Measurements from ENCODE around the gene CLEC1A.

Gene CLEC1A, protein sequence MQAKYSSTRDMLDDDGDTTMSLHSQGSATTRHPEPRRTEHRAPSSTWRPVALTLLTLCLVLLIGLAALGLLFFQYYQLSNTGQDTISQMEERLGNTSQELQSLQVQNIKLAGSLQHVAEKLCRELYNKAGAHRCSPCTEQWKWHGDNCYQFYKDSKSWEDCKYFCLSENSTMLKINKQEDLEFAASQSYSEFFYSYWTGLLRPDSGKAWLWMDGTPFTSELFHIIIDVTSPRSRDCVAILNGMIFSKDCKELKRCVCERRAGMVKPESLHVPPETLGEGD

DNA sequence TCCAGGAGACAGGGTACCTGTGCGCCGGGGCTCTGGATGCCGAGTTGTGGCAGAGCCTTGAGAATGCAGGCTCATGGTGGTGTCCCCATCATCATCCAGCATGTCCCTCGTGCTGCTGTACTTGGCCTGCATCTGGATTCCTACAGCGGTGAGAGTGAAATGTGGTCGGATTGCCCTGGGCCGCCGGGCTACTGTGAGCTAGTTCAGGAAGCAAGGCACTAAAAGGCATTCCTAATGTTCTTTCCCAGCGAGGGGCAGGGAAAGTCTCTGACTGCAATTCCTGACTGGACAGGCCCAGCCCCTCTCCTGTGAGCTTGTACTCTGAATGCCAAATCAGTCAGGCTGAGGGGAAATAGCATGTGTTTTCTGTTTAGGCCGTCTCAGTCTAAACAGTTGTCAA, at the start of gene CLEC1A:
Gene CLEC1A, minus strand, starts transcription at position 195 of the 400 bp plus-strand sequence. Its CDS starts 63 bp downstream, at position 132.
- DNase-seq, result no peak

DNA sequence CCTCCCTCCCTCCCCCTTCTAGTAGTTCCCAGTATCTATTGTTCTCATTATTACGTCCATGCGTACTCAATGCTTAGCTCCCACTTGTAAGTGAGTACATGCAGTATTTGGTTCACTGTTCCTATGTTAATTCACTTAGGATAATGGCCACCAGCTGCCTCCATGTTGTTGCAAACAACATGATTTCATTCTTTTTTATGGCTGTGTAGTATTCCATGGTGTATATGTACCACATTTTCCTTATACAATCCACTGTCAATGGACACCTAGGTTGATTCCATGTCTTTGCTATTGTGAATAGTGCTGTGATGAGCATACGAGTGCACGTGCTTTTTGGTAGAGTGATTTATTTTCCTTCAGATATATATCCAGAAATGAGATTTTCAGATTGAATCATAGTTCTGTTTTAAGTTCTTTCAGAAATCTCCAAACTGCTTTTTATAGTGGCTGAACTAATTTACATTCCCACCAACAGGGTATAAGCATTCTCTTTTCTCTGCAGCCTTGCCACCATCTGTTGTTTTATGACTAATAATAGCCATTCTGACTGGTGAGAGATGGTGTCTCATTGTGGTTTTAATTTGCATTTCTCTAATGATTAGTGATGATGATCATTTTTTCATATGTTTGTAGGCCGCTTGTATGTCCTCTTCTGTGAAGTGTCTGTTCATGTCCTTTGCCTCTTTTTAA, 49.1 kb upstream of the CLEC1A start:
- DNase-seq, result no peak

DNA sequence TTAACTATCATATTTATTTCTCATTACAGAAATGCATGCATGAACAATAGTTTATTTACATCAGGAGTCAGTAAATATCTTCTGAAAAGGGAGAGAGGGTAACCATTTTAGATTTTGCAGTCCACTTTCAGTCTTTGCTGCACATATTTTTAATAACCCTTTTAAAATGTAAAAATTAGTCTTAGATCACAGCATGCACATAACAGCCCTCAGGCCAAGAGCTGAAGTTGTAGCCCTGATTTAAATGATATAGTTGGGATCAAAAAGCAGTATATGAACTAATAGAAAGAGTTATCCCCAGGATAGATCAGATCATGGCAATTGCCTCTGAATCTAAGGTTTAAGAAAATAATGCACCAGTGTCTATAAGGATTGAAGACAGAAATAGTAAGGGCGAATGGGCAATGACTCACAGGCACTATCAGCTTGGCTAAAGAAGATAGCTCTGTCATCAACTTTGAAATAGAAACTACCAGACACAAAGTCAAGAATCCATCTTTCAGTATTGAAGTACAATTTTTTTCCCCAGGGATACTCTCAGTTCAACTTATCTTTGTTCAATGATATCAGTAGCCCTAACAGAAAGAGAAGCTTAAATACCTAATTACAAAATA, 44.3 kb upstream of the CLEC1A start:
- no peak for DNase-seq

DNA sequence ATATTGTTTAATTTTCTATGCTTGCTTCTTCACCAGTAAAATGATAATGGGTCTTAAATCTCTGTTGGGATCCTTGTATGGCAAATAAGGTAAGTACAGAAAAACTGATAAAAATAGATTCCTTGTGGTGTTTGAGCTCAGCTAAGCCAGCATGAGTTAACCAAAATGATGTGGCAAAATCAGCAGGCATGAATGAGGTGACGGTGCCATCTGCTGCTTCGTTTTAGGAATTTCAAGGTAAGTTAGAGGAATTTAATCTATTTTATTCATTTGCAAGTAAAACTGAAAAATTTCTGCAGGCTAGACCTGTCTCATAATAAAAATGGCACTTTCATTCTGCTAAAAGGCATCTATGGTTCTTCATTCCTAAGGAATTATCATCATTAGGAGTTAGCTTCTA, 41.2 kb upstream of the CLEC1A start:
- peak in 21 of 51 donors; percentile 1 to 52 (median 17) for DNase-seq

DNA sequence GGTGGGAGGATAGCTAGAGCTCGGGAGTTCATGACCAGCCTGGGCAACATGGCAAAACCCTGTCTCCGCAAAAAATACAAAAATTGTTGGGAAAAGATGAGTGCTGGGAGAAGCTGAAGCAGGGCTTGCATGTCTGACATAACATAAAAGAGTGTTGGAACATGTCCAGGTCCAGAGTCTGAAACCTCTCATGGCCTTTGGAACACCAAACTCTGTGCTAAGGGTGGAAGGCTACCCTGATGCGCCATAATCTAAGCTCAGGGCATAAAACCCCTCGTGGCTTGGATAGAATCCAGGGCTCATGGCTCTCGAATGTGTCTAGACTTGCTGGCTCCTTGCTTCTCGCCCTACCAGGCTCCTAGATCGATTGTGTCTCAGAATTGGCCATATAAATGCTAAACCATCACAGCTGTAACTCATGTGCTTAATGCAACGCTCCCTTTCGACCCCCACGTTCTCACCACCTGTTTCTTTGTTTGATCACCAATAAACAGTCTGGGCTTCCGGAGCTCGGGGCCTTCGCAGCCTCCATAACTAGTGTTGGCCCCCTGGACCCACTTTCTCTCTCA, 37.9 kb upstream of the CLEC1A start:
- no peak for DNase-seq

DNA sequence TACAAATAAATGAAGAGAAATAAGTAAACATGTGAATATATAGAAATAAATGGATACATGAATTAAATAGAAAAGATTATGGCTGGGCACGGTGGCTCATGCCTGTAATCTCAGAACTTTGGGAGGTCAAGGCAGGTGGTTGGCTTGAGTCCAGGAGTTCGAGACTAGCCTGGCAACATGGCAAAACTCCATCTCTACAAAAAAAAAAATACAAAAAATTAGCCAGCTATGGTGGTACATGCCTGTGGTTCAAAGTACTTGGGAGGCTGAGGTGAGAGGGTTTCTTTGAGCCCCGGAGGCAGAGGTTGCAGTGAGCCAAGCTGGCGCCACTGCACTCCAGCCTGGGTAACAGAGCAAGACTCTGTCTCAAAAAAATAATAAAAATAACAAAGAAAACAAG, 36.3 kb upstream of the CLEC1A start:
- DNase-seq, result no peak

DNA sequence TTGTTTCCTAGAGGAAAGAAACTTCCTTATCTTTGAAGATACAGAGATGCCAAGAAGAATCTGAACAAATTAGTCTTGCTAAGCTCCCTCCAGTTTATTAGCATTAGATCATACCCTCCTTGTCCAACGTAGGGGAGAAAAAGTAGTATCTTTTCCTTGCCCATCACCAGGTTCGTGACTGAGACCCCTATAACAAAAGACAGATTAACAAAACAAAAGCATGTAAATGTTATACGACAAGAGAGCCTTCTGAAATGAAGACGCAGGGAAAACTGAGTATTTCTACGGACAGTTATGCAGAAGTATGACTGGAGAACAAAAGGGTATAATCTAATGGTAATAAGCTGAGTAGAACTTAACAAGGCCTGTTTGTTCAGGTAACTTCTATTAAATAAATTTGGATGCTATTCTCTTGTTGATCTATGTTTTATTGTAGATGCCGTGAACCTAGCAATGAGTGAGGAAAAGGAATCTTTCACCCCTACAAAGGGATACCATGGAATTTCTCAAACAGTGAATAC, 34.1 kb upstream of the CLEC1A start:
- no peak for DNase-seq

DNA sequence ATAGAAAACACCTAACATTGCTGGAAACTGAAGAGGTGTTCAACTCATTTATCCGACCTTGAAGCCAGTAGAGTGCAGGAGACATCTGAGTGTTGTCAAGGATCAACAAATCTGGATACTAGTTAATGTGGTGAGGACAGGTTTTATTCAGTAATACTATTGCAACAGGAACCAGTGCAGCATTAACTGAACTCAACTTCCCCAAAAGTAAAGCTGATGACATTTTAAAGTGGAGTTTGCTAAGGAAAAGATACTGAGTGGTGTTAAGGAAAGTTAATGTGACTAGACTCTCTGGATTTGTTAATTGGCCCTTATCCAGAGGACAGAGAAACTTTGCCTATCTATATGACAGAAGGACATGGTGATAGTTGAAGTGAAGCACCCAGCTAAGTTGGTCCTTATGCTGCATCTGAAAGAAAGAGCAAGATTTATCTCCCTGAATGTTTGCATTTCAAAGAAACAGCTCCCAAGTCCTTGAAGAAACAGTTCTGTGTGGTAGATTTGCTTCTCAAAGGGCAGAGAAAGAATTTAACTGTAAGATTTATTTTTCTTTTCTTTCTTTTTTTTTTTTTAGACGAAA, 32.4 kb upstream of the CLEC1A start:
- no peak for DNase-seq

DNA sequence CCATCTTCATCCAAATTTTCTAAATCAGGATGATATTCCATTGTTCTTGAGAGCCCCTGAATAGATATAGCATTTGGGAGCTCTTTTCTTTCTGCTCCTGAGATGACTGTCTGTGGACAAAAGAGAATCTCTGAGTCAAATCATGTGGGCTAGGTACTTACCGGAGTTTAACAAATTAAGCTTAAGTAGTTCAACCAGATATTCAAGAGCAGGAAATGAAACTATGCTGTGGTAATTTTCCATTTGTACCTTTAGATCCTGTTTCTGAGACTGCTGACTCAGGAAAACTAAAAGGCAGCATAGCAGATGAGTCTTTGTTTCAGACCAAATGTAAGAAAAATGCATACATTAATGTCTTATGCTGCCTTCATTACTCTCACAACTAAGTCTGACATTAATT, 31.3 kb upstream of the CLEC1A start, which contains the start of gene CLEC7A:
Gene CLEC7A, minus strand, starts transcription at position 158 of the 400 bp plus-strand sequence. Its CDS starts 117 bp downstream, at position 41.
- no peak for DNase-seq

DNA sequence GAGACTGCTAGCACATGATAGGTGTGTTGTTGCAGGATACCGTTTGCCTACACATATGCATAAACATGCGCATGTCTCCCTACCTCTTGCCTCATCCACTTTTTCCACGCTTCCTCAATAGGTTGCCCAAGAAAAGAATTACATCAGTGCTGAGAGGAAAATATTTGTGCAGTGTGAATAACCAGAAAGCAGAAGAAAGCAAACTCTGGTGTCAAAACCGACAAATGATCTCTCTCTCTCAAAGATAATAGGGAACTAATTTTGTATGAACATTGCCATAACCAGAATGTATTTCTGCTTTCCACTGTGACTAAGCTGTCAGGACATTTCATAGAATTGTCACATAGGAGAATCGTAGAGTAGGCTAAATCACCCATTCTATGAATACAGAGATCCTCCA, 29.9 kb upstream of the CLEC1A start:
- peak in 1 of 51 donors; percentile 7 for DNase-seq

DNA sequence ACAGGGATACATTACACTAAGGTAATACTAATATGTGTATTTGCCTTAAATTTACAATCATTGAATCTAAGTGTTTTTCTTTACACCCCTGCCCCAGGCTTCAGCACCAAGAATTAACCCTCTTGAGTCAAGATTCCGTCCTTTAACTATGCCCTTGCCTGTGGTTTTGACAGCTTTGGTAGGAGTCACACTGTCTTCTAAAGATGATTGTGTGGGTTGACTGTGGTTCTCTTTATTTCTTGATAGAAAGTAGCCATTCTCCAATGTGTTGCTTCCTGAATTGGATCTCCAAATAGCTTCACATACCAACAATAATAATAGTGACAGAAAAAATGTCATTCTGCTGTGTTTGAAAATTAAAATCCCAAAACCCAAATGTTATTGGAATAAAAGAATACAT, 27.6 kb upstream of the CLEC1A start:
- DNase-seq, result no peak

DNA sequence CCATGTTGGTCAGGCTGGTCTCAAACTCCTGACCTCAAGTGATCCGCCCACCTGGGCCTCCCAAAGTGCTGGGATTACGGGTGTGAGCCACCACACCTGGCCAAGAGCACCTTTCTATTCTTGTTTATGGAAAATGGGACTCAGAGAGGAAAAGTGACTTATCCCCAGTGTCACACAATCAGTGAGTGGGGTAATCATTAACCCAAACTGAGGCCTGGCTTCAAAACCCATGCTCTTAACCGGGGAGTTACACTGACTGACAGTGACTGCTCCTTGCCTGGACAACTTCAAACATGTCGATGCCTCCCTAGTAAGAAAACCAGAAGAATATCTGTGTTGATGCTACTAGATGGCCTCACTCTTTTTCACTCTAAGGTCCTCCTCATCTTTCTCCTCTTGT, 23.9 kb upstream of the CLEC1A start:
- no peak for DNase-seq

DNA sequence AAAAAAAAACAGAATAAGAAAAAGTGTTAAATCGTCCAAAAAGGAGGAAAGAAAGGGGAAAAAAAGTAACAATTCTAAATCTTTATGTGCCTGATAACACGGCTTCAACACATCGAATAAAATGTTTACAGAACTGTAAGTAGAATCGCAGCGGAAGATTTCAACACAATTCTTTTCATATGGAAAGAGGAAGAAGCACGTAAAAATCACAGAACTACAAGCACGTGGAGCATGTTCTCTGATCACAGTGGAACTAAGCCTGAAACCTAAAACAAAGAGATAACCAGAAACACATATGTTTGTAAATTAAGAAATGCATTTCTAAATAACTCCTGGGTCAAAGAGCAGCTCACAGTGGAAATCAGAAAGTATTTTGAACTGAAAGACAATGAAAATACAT, 22.5 kb upstream of the CLEC1A start:
- peak in 1 of 51 donors; percentile 5 for DNase-seq

DNA sequence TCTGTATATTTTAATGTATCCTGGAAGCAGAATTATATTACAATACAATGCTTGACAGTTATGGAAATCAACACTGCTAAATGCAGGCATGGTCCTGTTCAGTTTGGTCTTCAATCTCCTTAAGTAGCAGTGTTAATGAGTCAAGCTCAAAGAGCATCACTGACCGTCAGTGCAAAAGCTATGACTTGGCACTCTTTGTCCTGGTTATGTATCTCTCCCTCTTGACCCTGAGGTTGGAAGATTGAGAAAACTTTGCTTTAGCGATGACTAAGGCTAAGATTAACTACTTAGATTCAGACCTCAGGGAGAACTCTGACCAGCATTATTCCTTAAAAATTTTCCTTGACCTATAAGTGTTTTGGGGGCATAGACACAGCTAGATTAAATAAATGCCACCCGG, 20.3 kb upstream of the CLEC1A start:
- no peak for DNase-seq

DNA sequence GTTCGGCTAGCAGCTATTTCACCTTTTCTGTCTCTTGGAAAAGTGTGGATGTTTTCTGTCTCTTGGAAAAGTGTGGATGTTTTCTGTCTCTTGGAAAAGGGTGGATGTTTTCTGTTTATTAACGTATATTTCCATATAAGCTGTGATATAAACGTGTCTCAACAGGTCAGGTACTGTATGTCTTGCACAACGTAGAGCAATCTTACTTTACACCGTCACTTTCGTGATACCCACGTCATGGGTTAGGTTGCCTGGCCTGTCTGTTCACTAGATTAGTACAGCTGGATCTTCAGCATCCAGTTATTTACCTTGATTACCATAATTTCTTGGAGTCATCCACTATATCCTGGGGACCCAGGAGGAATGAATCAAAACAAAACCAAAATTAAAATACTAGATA, 17.1 kb upstream of the CLEC1A start:
- no peak for DNase-seq

DNA sequence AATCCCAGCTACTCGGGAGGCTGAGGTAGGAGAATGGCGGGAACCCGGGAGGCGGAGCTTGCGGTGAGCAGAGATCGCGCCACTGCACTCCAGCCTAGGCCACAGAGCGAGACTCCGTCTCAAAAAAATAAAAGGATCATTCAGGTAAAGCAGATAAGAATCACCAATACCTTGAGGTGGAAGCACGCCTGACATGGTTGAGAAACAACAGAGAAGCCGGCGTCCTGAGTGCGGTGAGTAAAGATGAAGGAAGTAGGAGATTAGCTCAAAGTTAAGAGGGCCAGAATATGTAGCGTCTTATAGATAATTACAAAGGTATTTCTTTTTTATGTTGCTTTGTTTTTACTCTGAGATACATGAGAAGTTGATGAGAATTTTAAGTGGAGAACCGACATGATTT, 16.5 kb upstream of the CLEC1A start:
- DNase-seq, result no peak

DNA sequence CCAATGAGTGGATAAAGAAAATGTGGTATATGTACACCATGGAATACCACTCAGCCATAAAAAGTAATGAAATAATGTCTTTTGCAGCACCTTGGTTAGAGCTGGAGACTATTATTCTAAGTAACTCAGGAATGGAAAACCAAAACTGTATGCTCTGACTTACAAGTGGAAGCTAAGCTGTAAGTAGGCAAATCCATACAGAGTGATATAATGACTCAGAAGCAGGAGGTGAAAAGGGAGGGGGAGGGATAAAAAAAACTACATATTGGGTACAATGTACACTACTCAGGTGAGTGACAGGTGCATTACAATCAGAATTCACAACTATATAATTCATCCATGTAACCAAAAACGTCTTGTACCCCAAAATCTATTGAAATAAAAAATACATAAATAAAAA, 15.1 kb upstream of the CLEC1A start:
- DNase-seq, result no peak

DNA sequence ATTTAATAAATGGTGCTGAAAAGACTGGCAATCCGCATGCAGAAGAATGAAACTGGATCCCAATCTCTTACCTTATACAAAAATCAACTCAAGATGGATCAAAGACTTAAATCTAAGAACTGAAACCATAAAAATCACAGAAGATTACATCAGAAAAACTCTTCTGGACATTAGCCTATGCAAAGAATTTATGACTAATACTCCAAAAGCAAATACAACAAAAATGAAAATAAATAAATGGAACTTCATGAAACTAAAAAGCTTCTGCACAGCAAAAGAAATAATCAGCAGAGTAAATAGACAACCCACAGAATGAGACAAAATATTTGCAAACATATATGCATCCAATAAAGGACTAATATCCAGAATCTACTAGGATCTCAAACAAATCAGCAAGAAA, 14.3 kb upstream of the CLEC1A start:
- DNase-seq, result no peak

DNA sequence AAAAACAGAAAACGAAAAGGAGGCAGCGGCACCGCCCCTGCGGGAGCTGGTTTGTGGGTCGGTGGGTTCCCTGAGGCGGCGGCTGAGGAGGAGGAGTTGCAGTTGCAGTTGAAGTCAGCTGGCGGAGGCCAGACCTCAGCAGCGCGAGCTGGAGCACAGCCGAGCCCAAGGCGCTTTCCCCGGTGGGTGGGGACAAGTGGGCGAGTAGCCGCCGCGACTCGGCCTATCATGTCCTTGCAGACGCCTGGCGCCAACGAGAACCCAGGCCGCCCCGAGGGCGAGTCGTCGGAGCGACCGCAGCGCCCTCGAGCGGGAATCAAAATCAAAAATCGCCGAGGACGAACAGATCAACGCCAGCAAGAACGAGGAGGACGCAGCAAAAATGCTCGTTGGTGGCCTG, 12.7 kb upstream of the CLEC1A start:
- no peak for DNase-seq

DNA sequence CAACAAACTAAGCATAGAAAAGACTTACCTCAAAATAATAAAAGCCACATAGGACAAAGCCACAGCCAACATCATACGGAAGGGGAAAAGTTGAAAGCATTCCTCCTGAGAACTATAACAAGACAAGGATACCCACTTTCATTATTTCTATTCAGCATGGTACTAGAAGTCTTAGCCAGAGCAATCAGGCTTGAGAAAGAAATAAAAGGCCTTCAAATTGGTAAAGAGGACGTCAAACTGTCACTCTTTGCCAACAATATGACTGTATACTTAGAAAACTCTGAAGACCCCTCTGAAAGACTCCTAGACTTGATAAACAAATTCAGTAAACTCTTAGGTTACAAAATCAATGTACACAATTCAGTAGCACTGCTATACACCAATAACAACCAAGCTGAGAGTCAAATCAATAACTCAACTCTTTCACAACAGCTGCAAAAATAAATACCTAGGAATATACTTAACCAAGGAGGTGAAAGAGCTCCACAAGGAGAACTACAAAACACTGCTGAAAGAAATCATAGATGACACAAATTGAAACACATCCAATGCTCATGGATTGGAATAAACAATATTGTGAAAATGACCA, 11.6 kb upstream of the CLEC1A start:
- DNase-seq, result no peak

DNA sequence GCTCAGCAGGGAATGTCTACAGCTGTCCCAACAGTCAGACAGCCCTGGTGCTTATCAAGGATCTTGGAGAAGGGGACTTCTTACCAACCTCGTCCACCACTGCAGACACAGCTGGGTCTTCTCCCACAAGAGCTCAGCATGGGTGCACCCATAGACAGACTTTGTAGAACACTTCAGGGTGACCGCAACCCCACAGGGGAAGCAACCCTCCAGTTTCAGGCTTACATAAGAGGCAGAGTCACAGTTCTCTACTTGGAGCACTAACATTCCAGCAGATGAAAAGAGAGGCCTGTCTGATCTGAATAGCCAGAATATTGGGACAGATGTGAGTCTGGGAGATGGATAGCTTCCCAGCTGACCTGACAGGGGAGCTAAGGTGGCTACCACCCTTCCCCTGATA, 3.5 kb upstream of the CLEC1A start:
- DNase-seq, result peak in 3 of 51 donors; percentile 5 to 11 (median 6)
